Osteoblast (primary cell): Measurements from ENCODE around the gene WNK2. TPM values are rescaled to one million over a fixed set of nuclear protein-coding genes. Genes with fewer than 3 reads are reported as not detected.

ENCODE experiments used
- DNase-seq: peaks from one replicate; pipeline ENCODE4 v3.0.0; 2011; ENCODE audit warnings: low spot score, mixed read lengths; ENCODE audit not compliant: insufficient read length; ENCODE audit errors: missing footprints
- H2AFZ ChIP-seq: 2 replicates; pipeline ENCODE4 v1.6.0; 2011; ENCODE audit warnings: mild to moderate bottlenecking, low read length
- H3K27ac ChIP-seq: 2 replicates; pipeline ENCODE4 v1.5.1; 2011; ENCODE audit warnings: mild to moderate bottlenecking, low read depth, low read length, moderate library complexity
- H3K27me3 ChIP-seq: 2 replicates; pipeline ENCODE4 v1.6.0; 2012; ENCODE audit warnings: mild to moderate bottlenecking, control low read depth, inconsistent platforms, low read length, moderate library complexity; ENCODE audit not compliant: insufficient read depth
- H3K36me3 ChIP-seq: 2 replicates; pipeline ENCODE4 v1.5.1; 2011; ENCODE audit warnings: mild to moderate bottlenecking, low read length, control low read depth, moderate library complexity; ENCODE audit not compliant: insufficient read depth
- H3K4me1 ChIP-seq: 2 replicates; pipeline ENCODE4 v1.5.1; 2011; ENCODE audit warnings: mild to moderate bottlenecking, low read length, control low read depth, moderate library complexity; ENCODE audit not compliant: insufficient read depth
- H3K4me2 ChIP-seq: 2 replicates; pipeline ENCODE4 v1.6.0; 2011; ENCODE audit warnings: mild to moderate bottlenecking, low read length; ENCODE audit not compliant: insufficient read depth
- H3K4me3 ChIP-seq: fragments of 200-600 bp; sonication (generic); 3 replicates; pipeline ENCODE4 v1.5.1; 2012; ENCODE audit warnings: mild to moderate bottlenecking, low read length, inconsistent platforms; ENCODE audit not compliant: insufficient read depth
- H3K79me2 ChIP-seq: 2 replicates; pipeline ENCODE4 v1.6.0; 2012; ENCODE audit warnings: mild to moderate bottlenecking, low read length, control low read depth, inconsistent platforms; ENCODE audit not compliant: insufficient read depth
- H3K9me3 ChIP-seq: 2 replicates; pipeline ENCODE4 v1.5.1; 2011; ENCODE audit warnings: low read depth, low read length, control low read depth
- H4K20me1 ChIP-seq: 2 replicates; pipeline ENCODE4 v1.6.0; 2012; ENCODE audit warnings: mild to moderate bottlenecking, low read length, control low read depth; ENCODE audit not compliant: insufficient read depth
- CTCF ChIP-seq: IDR thresholded peaks from 2 replicates; pipeline ENCODE4 v1.5.1; 2011; ENCODE audit warnings: mild to moderate bottlenecking, low read depth, low read length, moderate library complexity; ENCODE audit errors: extremely low read depth
- total RNA-seq: library from RNA; depleted of rRNA; stranded (reverse); fragments of >200 nt; gene quantifications from 2 replicates; pipeline ENCODE4 v1.2.3, GENCODE V29; 2012

Gene WNK2
- total RNA-seq, 1 donor = not detected

GRCh38 chr9:93216073-93216365, 32.1 kb downstream of the WNK2 start:
- Histone ChIP-seq H4K20me1 (no peaks in the 10 kb centered on the region), H3K79me2 (no peaks in the 10 kb centered on the region), H3K4me3 (no peak overlapping the region), H3K9me3 (no peaks in the 10 kb centered on the region), H3K4me2 (no peak overlapping the region), H3K36me3 (no peaks in the 10 kb centered on the region), H2AFZ (no peak overlapping the region), H3K4me1 (no peaks in the 10 kb centered on the region), H3K27me3 (no peaks in the 10 kb centered on the region), H3K27ac (no peak overlapping the region)
- DNase-seq = peak; percentile 4
- TF ChIP-seq CTCF = no peak

GRCh38 chr9:93217706-93218105, 33.8 kb downstream of the WNK2 start:
- Histone ChIP-seq H3K36me3 (no peaks in the 10 kb centered on the region), H3K4me1 (no peaks in the 10 kb centered on the region), H2AFZ (no peak overlapping the region), H3K4me3 (no peak overlapping the region), H3K4me2 (no peak overlapping the region), H4K20me1 (no peaks in the 10 kb centered on the region), H3K27ac (no peak overlapping the region), H3K27me3 (no peaks in the 10 kb centered on the region), H3K79me2 (no peaks in the 10 kb centered on the region), H3K9me3 (no peaks in the 10 kb centered on the region)
- no peak for TF ChIP-seq CTCF
- peak; percentile 66 for DNase-seq

- no peak overlapping the region for H3K27ac ChIP-seq
- no peaks in the 10 kb centered on the region for H3K36me3 ChIP-seq
- DNase-seq = peak; percentile 3
- H3K4me3 ChIP-seq = no peak overlapping the region
- no peaks in the 10 kb centered on the region for H3K79me2 ChIP-seq
- H3K27me3 ChIP-seq = no peaks in the 10 kb centered on the region
- no peak overlapping the region for H3K4me2 ChIP-seq
- no peaks in the 10 kb centered on the region for H3K9me3 ChIP-seq
- H3K4me1 ChIP-seq = peaks cover 1% of the 10 kb centered on the region
- TF ChIP-seq CTCF = no peak
- no peak overlapping the region for H2AFZ ChIP-seq
- H4K20me1 ChIP-seq = no peaks in the 10 kb centered on the region
Observed at GRCh38 chr9:93218161-93218560, 34.2 kb downstream of the WNK2 start.

- no peaks in the 10 kb centered on the region for H3K27me3 ChIP-seq
- peak; percentile 72 for DNase-seq
- no peaks in the 10 kb centered on the region for H3K36me3 ChIP-seq
- H3K4me1 ChIP-seq = peaks cover 8% of the 10 kb centered on the region
- no peak overlapping the region for H2AFZ ChIP-seq
- no peak overlapping the region for H3K27ac ChIP-seq
- H3K9me3 ChIP-seq = no peaks in the 10 kb centered on the region
- no peaks in the 10 kb centered on the region for H4K20me1 ChIP-seq
- no peak for TF ChIP-seq CTCF
- H3K4me2 ChIP-seq = no peak overlapping the region
- no peak overlapping the region for H3K4me3 ChIP-seq
- no peaks in the 10 kb centered on the region for H3K79me2 ChIP-seq
Observed at GRCh38 chr9:93218671-93219420, 34.9 kb downstream of the WNK2 start.
